ENCODE measurements around the gene RMI2.

The RMI2 gene

GRCh38 chr16:11310634-11310977 is 34.7 kb upstream of the RMI2 start:
- DNase-seq: no peak

GRCh38 chr16:11310997-11311561 is 34.2 kb upstream of the RMI2 start:
- peak in 1 of 2 experiments; percentile 8 for DNase-seq

- peak in 1 of 2 experiments; percentile 30 for DNase-seq
Measured at GRCh38 chr16:11312718-11313492, 32.4 kb upstream of the RMI2 start.

- DNase-seq: no peak
Measured at GRCh38 chr16:11313493-11314308, 31.6 kb upstream of the RMI2 start.

- no peak for DNase-seq
Measured at GRCh38 chr16:11314309-11314894, 30.9 kb upstream of the RMI2 start.

GRCh38 chr16:11315510-11315909 is 29.7 kb upstream of the RMI2 start:
- no peak for DNase-seq

- DNase-seq: no peak
Measured at GRCh38 chr16:11316331-11317015, 28.8 kb upstream of the RMI2 start.

GRCh38 chr16:11318817-11319216 is 26.4 kb upstream of the RMI2 start:
- DNase-seq: no peak

GRCh38 chr16:11319529-11320146 is 25.6 kb upstream of the RMI2 start:
- DNase-seq: no peak

GRCh38 chr16:11320170-11320569 is 25.1 kb upstream of the RMI2 start:
- no peak for DNase-seq

GRCh38 chr16:11321662-11322061 is 23.6 kb upstream of the RMI2 start:
- DNase-seq: no peak

- DNase-seq: no peak
Measured at GRCh38 chr16:11322823-11323222, 22.4 kb upstream of the RMI2 start.

GRCh38 chr16:11323551-11324336 is 21.5 kb upstream of the RMI2 start:
- DNase-seq: no peak

- peak; percentile 12 to 30 for DNase-seq
Measured at GRCh38 chr16:11325404-11326083, 19.7 kb upstream of the RMI2 start.

- no peak for DNase-seq
Measured at GRCh38 chr16:11326084-11326736, 19.0 kb upstream of the RMI2 start.

- no peak for DNase-seq
Measured at GRCh38 chr16:11326737-11327276, 18.5 kb upstream of the RMI2 start.

GRCh38 chr16:11327277-11328171 is 17.7 kb upstream of the RMI2 start:
- no peak for DNase-seq

GRCh38 chr16:11328172-11329070 is 16.8 kb upstream of the RMI2 start:
- peak; percentile 23 to 58 for DNase-seq
